Aorta (tissue), 5 donors: ENCODE results near the gene EXOC3L4. TPM values are rescaled to one million over a fixed set of nuclear protein-coding genes. Genes with fewer than 3 reads are reported as not detected.
A peak's percentile ranks its signal among the peaks of the same experiment; 100 is the strongest.

ENCODE experiments used
- ATAC-seq: fragments of 200-7000 bp; cut with Tn5 transposase; one replicate; pipeline ENCODE4 v1.9.1; 2022; ENCODE audit warnings: moderate library complexity; ENCODE audit not compliant: low FRiP score
- DNase-seq, 2 donors: peaks; one replicate each; pipeline ENCODE4 v3.0.0-alpha.2; 2020
- H3K27ac ChIP-seq, 2 donors: one replicate each; pipeline ENCODE4 v1.5.1; 2013; ENCODE audit warnings: low read length in 2 of 2, mild to moderate bottlenecking in 2 of 2, moderate library complexity in 2 of 2, control low read depth in 1 of 2, inconsistent platforms in 1 of 2, low read depth in 1 of 2
- H3K27me3 ChIP-seq, 2 donors: one replicate each; pipeline ENCODE4 v1.6.1; 2013; ENCODE audit warnings: control low read depth in 1 of 2, low read length in 1 of 2, mild to moderate bottlenecking in 1 of 2, moderate library complexity in 1 of 2; ENCODE audit not compliant: insufficient read depth in 2 of 2, control insufficient read depth in 1 of 2
- H3K36me3 ChIP-seq, 2 donors: one replicate each; pipeline ENCODE4 v1.6.1; 2013; ENCODE audit warnings: control low read depth in 1 of 2, low read length in 1 of 2, mild to moderate bottlenecking in 1 of 2; ENCODE audit not compliant: insufficient read depth in 2 of 2, control insufficient read depth in 1 of 2
- H3K4me1 ChIP-seq, 2 donors: one replicate each; pipeline ENCODE4 v1.6.1; 2013; ENCODE audit warnings: low read length in 2 of 2, control low read depth in 1 of 2, mild to moderate bottlenecking in 1 of 2, moderate library complexity in 1 of 2; ENCODE audit not compliant: insufficient read depth in 2 of 2, control insufficient read depth in 1 of 2
- H3K4me3 ChIP-seq, 2 donors: one replicate each; pipeline ENCODE4 v1.5.1; 2013; ENCODE audit warnings: low read length in 2 of 2, control low read depth in 1 of 2, mild to moderate bottlenecking in 1 of 2
- H3K9me3 ChIP-seq: one replicate; pipeline ENCODE4 v1.6.1; 2013; ENCODE audit warnings: mild to moderate bottlenecking, low read length; ENCODE audit not compliant: control insufficient read depth
- WGBS, 2 donors: extraction: QIAGEN DNeasy Blood & Tissue Kit; methylation state at CpG; one replicate each; pipeline ENCODE4 v1.1.7; 2013; 5-methylcytosine and 5-hydroxymethylcytosine counted together
- intact Hi-C, 2 donors: fragments of 100-400 bp; cut with DNase I; formaldehyde crosslinking; loops; one replicate each; pipeline versions ENCODE4 v1.14.2 to v1.15.0; 2022
- polyA plus RNA-seq, 2 donors: library from polyadenylated mRNA; stranded (reverse); fragments of 200-250 nt; gene quantifications; one replicate each; pipeline ENCODE4 v1.2.3, GENCODE V29; 2013
- total RNA-seq, 2 donors: library from RNA; stranded (reverse); fragmentation: NEBNext Ultra II Directional; extraction: Animal tissue kit (Norgen Biotek cat#: 25700); gene quantifications; one replicate each; pipeline ENCODE4 v1.2.1, GENCODE V29; 2021
- donor health status: healthy with polysubstance abuse.
- donor health status: Bipolar disorder and iron deficiency.
- donor health status: DM: no; HTN: no; CAD: no.
- donor health status: DM: no; HTN: no; CAD: no.
- donor health status: DM: yes; HTN: yes; CAD: no.

The EXOC3L4 gene
- total and polyA plus RNA-seq, 4 donors, result 0.68 to 7.4 (median 4.8) TPM; not detected in 1

- Histone ChIP-seq H3K4me1 (no peaks in the 10 kb centered on the region), H3K36me3 (no peaks in the 10 kb centered on the region), H3K27me3 (no peaks in the 10 kb centered on the region), H3K9me3 (no peaks in the 10 kb centered on the region), H3K4me3 (no peak overlapping the region), H3K27ac (no peak overlapping the region)
- WGBS, 2 donors, result 87 to 92% methylated on average over 9 of the region's 9 CpGs
- intact Hi-C loops, result no loop called here
- ATAC-seq (no peak), DNase-seq (no peak)
These were observed 61.4 kb downstream of the EXOC3L4 start for GRCh38 chr14:103155826-103156394.

- H3K27ac ChIP-seq, result no peak overlapping the region
- no peak overlapping the region for H3K4me3 ChIP-seq
- WGBS, 2 donors, result 81 to 87% methylated on average over 21 of the region's 21 CpGs
- intact Hi-C loops, result no loop called here
- H3K27me3 ChIP-seq, result no peaks in the 10 kb centered on the region
- no peaks in the 10 kb centered on the region for H3K36me3 ChIP-seq
- DNase-seq, result no peak
- no peaks in the 10 kb centered on the region for H3K4me1 ChIP-seq
- ATAC-seq, result peak; percentile 8
- no peaks in the 10 kb centered on the region for H3K9me3 ChIP-seq
These were observed 62.3 kb downstream of the EXOC3L4 start for GRCh38 chr14:103156651-103157378.

GRCh38 chr14:103157969-103158368, 63.4 kb downstream of the EXOC3L4 start:
- Histone ChIP-seq H3K4me3 (no peak overlapping the region), H3K36me3 (no peaks in the 10 kb centered on the region), H3K27ac (no peak overlapping the region), H3K27me3 (no peaks in the 10 kb centered on the region), H3K4me1 (no peaks in the 10 kb centered on the region), H3K9me3 (no peaks in the 10 kb centered on the region)
- intact Hi-C loops, result no loop called here
- 92 to 94% methylated on average over 19 of the region's 19 CpGs for WGBS, 2 donors
- DNase-seq (no peak), ATAC-seq (no peak)

DNA sequence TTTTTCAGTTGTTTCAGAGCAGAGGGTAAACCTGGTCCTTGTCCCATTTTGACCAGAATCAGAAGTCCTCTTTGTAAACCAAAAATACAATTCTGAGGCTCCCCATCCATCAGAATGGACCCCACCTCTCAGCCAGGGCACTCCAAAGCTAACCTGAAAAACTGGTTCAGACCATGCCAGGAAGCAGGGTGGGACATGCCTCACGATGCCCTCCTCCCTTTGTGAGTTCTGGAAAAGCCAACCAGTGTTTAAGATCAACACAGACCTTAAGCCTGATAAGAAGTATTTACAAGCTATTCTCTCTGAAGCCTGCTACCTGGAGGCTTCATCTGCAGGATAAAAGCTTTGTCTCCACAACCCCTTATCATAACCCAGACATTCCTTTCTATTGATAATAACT, 64.2 kb downstream of the EXOC3L4 start:
- ATAC-seq, result no peak
- 54 to 62% methylated on average over 1 of the region's 1 CpG for WGBS, 2 donors
- intact Hi-C loops, result no loop called here
- Histone ChIP-seq H3K9me3 (no peaks in the 10 kb centered on the region), H3K27me3 (no peaks in the 10 kb centered on the region), H3K36me3 (no peaks in the 10 kb centered on the region), H3K27ac (no peak overlapping the region), H3K4me1 (no peaks in the 10 kb centered on the region), H3K4me3 (no peak overlapping the region)
- DNase-seq, result no peak

Other genes starting within 250 kb of the EXOC3L4 start
- gene AMN, start 172.1 kb upstream of the EXOC3L4 start, total RNA-seq, result under 1 TPM; 0.16 to 0.48 TPM
- gene AMN, start 172.1 kb upstream of the EXOC3L4 start, polyA plus RNA-seq, result 1 to 10 TPM in 1 of 2 donors, under 1 TPM in 1; 0.20 to 8.8 TPM
- gene CDC42BPB, start 37.2 kb upstream of the EXOC3L4 start, total RNA-seq, result 100 to 1,000 TPM in 1 of 2 donors, 10 to 100 TPM in 1; 95.8 to 101 TPM
- gene CDC42BPB, start 37.2 kb upstream of the EXOC3L4 start, polyA plus RNA-seq, result 10 to 100 TPM; 18.4 to 31.9 TPM
- not detected for gene LBHD2, start 10.5 kb upstream of the EXOC3L4 start, total RNA-seq
- gene LBHD2, start 10.5 kb upstream of the EXOC3L4 start, polyA plus RNA-seq, result not detected
- 100 to 1,000 TPM in 1 of 2 donors, 10 to 100 TPM in 1; 87.3 to 219 TPM for gene TNFAIP2, start 28.7 kb downstream of the EXOC3L4 start, total RNA-seq
- 10 to 100 TPM; 26.8 to 90.8 TPM for gene TNFAIP2, start 28.7 kb downstream of the EXOC3L4 start, polyA plus RNA-seq
- 100 to 1,000 TPM; 202 to 218 TPM for gene EIF5, start 239.5 kb downstream of the EXOC3L4 start, total RNA-seq
- gene EIF5, start 239.5 kb downstream of the EXOC3L4 start, polyA plus RNA-seq, result 100 to 1,000 TPM in 1 of 2 donors, 10 to 100 TPM in 1; 93.1 to 139 TPM